NT2/D1 (cell line): Measurements from ENCODE around the gene ELMOD3.

Source experiments
- SUZ12 ChIP-seq: IDR thresholded peaks from 2 replicates; pipeline ENCODE4 v1.6.1; 2011; ENCODE audit not compliant: insufficient read length, insufficient read depth; ENCODE audit errors: extremely low read depth
- YY1 ChIP-seq: IDR thresholded peaks from 2 replicates; pipeline ENCODE4 v1.6.1; 2011; ENCODE audit not compliant: insufficient read length, insufficient read depth
- ZNF274 ChIP-seq: IDR thresholded peaks from 2 replicates; pipeline ENCODE4 v1.6.1; 2011; ENCODE audit warnings: mild to moderate bottlenecking, low read depth, low read length

DNA sequence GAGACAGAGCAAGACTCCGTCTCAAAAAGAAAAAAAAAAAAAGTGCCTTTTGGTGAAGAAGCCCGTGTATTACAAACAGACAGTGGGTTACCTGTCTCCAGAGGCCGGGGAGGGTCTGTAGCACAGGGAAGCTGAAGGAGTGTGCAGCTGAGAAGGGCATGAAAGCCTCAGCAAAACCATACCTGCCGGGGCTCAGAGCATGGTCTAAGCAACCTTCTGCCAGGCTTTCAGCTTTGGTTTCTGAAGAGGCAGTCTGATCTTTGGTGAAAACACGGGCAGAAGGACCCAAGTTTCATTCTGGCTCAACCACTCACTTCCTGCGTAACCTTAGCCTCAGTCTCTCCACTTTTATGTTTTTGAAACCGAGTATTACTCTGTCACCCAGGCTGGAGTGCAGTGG is 85.4 kb downstream of the ELMOD3 start:
- no peak for TF ChIP-seq SUZ12
- TF ChIP-seq YY1, result no peak
- TF ChIP-seq ZNF274, result no peak
